Gastroesophageal sphincter (tissue), 4 donors: ENCODE data around the gene ATP6V1C2. TPM values are rescaled to one million over a fixed set of nuclear protein-coding genes. Genes with fewer than 3 reads are reported as not detected.

ENCODE experiments used
- ATAC-seq: fragments of 150-250 bp; one replicate; pipeline ENCODE4 v1.9.1; 2016; ENCODE audit warnings: mild to moderate bottlenecking, moderate library complexity
- H3K27ac ChIP-seq, 4 donors: fragments of 200-600 bp; sonication (generic) in 3 of 4; 1 replicate in 3 of 4; 2 replicates in 1 of 4; pipeline ENCODE4 v1.5.1; 2016 to 2019
- H3K27me3 ChIP-seq: fragments of 200-600 bp; sonication (generic); one replicate; pipeline ENCODE4 v1.5.1; 2019
- H3K36me3 ChIP-seq, 2 donors: fragments of 200-600 bp; sonication (generic); one replicate each; pipeline ENCODE4 v1.5.1; 2019; ENCODE audit warnings: control low read depth in 1 of 2
- H3K4me1 ChIP-seq, 3 donors: fragments of 200-600 bp; sonication (generic); 1 replicate in 2 of 3; 2 replicates in 1 of 3; pipeline ENCODE4 v1.5.1; 2016 to 2019; ENCODE audit warnings: control low read depth in 2 of 3
- H3K4me3 ChIP-seq, 2 donors: fragments of 200-600 bp; sonication (generic); one replicate each; pipeline ENCODE4 v1.5.1; 2019; ENCODE audit warnings: mild to moderate bottlenecking in 1 of 2, moderate library complexity in 1 of 2
- H3K9me3 ChIP-seq, 3 donors: fragments of 200-600 bp; sonication (generic); one replicate each; pipeline ENCODE4 v1.5.1; 2017 to 2019; ENCODE audit warnings: control low read depth in 2 of 3
- CTCF ChIP-seq, 4 experiments: fragments of 200-600 bp in 2 of 4; fragments of 450-650 bp in 2 of 4; sonication (generic) in 1 of 4; IDR thresholded peaks; one replicate each; pipeline ENCODE4 v1.5.1; 2017 to 2019; ENCODE audit warnings: antibody characterized with exemption in 4 of 4, mild to moderate bottlenecking in 2 of 4, moderate library complexity in 2 of 4
- EP300 ChIP-seq: sonication (generic); formaldehyde crosslinking; IDR thresholded peaks from one replicate; pipeline ENCODE4 v1.6.1; 2017; ENCODE audit warnings: antibody characterized with exemption, mild to moderate bottlenecking
- POLR2A ChIP-seq, 2 donors: fragments of 450-650 bp; IDR thresholded peaks; one replicate each; pipeline ENCODE4 v1.6.1; 2017; ENCODE audit warnings: antibody characterized with exemption in 2 of 2, mild to moderate bottlenecking in 2 of 2, moderate library complexity in 1 of 2
- POLR2AphosphoS5 ChIP-seq: sonication (generic); formaldehyde crosslinking; IDR thresholded peaks from one replicate; pipeline ENCODE4 v1.6.1; 2017; ENCODE audit warnings: antibody characterized with exemption
- WGBS, 2 donors: methylation state at CpG; one replicate each; pipeline ENCODE4 v1.1.5; 2018; ENCODE audit warnings: low coverage in 1 of 2; 5-methylcytosine and 5-hydroxymethylcytosine counted together
- total RNA-seq, 4 donors: library from RNA; depleted of rRNA; stranded (reverse); fragments of >200 nt; gene quantifications; one replicate each; pipeline ENCODE4 v1.1.0, GENCODE V29; 2016

The ATP6V1C2 gene
- total RNA-seq, 4 donors from 2014 or later = 0.42 to 0.45 TPM; not detected in 2

DNA sequence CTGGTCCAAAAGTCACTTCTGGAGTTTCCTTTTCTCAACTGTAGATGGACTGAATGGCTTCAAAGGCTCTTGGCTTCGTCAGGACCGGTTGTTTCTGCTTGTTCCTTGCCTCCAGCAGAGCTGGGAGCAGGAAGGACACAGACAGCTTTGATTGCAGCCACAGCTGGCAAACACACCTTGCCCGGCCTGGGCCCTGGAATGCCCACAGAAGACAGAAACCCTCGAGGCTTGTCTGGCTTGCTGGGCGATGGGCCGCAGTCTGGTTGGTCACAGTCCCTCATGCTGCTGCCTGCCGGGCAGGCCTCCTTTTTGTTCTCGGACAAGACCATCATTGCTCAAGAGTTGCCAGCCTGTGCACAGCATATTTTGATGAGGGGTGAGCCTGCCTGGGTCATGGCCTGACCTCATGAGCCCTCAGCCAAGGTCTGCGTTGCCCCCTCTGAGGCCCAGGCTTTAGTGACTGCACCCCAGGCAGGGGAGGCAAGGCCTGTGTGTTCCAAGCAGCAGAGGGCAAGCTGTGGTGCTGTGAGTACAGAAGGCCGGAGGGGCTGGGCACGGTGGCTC is 37.8 kb downstream of the ATP6V1C2 start:
- no peak for ATAC-seq
- no peak overlapping the region for H3K4me3 ChIP-seq
- no peaks in the 10 kb centered on the region for H3K36me3 ChIP-seq
- 79 to 85% methylated on average over 2 to 5 of the region's 11 CpGs for WGBS, 2 donors
- no peaks in the 10 kb centered on the region for H3K9me3 ChIP-seq
- H3K27ac ChIP-seq = no peak overlapping the region
- H3K27me3 ChIP-seq = peaks cover 21% of the 10 kb centered on the region
- H3K4me1 ChIP-seq = no peaks in the 10 kb centered on the region
- no peak for TF ChIP-seq POLR2AphosphoS5
- no peak for TF ChIP-seq CTCF (IDR thresholded peaks at IDR 0.05)
- TF ChIP-seq EP300 = no peak
- TF ChIP-seq POLR2A (IDR thresholded peaks at IDR 0.05) = no peak

- WGBS, 2 donors = 77% methylated on average over 8 of the region's 13 CpGs; no CpG with 5 or more reads in 1 of the 2 donors
- H3K4me1 ChIP-seq = no peaks in the 10 kb centered on the region
- H3K9me3 ChIP-seq = no peaks in the 10 kb centered on the region
- TF ChIP-seq POLR2AphosphoS5 (no peak), EP300 (no peak), POLR2A (IDR thresholded peaks at IDR 0.05) (no peak), CTCF (IDR thresholded peaks at IDR 0.05) (no peak)
- no peak for ATAC-seq
- no peaks in the 10 kb centered on the region for H3K36me3 ChIP-seq
- no peak overlapping the region for H3K27ac ChIP-seq
- no peak overlapping the region for H3K4me3 ChIP-seq
- peaks cover 21% of the 10 kb centered on the region for H3K27me3 ChIP-seq
Observed at GRCh38 chr2:10760794-10761504, 39.5 kb downstream of the ATP6V1C2 start.

DNA sequence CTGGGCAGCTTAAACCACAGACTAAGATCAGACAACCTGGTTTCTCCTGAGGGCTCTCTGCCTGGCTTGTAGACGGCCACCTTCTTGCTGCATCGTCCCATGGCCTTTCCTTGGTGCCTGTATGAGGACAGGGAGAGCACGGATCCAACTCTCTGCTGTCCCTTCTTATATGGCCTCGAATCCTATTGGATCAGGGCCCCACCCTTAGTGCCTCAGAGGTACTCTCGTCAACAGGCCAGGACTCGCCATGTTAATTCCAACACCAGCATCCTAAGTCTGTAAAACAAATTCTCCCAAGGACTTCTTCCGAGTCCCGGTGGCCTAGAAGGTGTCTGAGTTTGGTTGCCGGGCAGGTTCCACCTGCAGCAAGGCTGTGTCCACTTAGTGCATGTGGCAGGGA is 40.2 kb downstream of the ATP6V1C2 start:
- no peaks in the 10 kb centered on the region for H3K4me1 ChIP-seq
- no peak overlapping the region for H3K4me3 ChIP-seq
- WGBS, 2 donors = 74% methylated on average over 4 of the region's 9 CpGs; no CpG with 5 or more reads in 1 of the 2 donors

DNA sequence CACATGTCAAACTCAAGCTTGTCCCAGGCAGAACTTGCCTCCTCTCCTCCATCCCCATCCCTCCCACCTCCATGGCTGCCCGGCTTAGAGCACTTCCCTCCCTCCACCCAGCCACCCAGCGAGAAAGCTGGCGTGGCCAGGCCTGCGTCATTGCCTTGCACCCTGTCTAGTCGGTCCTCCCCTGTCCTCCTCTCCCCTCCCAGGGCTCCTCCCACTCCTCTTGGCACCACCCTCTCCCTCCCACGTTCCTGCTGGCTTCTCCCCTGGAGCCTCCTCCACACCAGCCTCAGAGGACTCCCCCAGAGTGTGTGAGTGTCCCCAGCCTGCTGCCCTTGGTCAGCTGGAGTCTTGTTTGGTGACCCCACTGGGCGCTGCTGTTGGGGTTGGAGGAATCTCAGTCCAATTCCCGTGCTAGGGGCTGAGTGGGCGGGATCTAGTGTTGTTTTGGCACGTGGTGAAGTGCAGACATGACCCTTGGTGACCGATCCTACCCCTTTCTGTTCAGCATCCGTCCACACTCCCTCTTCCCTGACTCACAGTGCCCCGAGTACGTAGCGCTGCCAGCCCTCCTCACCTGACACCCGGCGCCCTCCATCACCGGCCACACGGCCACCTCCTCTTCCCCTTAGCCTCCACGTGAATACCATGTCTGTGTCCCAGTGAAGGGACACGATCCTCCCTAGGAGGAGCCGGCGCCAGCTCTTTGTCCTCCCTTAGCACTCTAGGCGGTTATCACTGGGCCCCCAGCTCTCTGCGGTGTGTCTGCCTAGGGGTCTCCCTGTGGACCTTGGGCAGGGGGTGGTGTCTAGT is 41.4 kb downstream of the ATP6V1C2 start:
- no peaks in the 10 kb centered on the region for H3K36me3 ChIP-seq
- no peak overlapping the region for H3K27ac ChIP-seq
- peaks cover 14% of the 10 kb centered on the region for H3K27me3 ChIP-seq
- no peak overlapping the region for H3K4me3 ChIP-seq
- H3K9me3 ChIP-seq = no peaks in the 10 kb centered on the region
- no peaks in the 10 kb centered on the region for H3K4me1 ChIP-seq
- TF ChIP-seq CTCF (IDR thresholded peaks at IDR 0.05) (no peak), POLR2A (IDR thresholded peaks at IDR 0.05) (no peak), POLR2AphosphoS5 (no peak)
- WGBS, 2 donors = 17 to 37% methylated on average over 1 to 20 of the region's 25 CpGs
- ATAC-seq = no peak

More for the DNA sequence above, 40.2 kb downstream of the ATP6V1C2 start:
- no peak overlapping the region for H3K27ac ChIP-seq
- no peaks in the 10 kb centered on the region for H3K9me3 ChIP-seq
- peaks cover 21% of the 10 kb centered on the region for H3K27me3 ChIP-seq
- no peaks in the 10 kb centered on the region for H3K36me3 ChIP-seq
- TF ChIP-seq EP300 = no peak
- TF ChIP-seq POLR2A (IDR thresholded peaks at IDR 0.05) = no peak
- no peak for TF ChIP-seq POLR2AphosphoS5
- no peak for TF ChIP-seq CTCF (IDR thresholded peaks at IDR 0.05)
- ATAC-seq = no peak
